K562 (cell line): ENCODE results near the gene CELA3A. TPM values are rescaled to one million over a fixed set of nuclear protein-coding genes. Genes with fewer than 3 reads are reported as not detected.
A peak's percentile ranks its signal among the peaks of the same experiment; 100 is the strongest.

Source experiments
- ATF2 ChIP-seq: sonication (generic); formaldehyde crosslinking; IDR thresholded peaks from 2 replicates; pipeline ENCODE4 v1.8.1; 2022; ENCODE audit warnings: missing genetic modification reagents
- CHCHD3 ChIP-seq: fragments of 250-450 bp; sonication (Bioruptor Pico); IDR thresholded peaks from 2 replicates; pipeline ENCODE4 v2.1.2; 2022; ENCODE audit warnings: mild to moderate bottlenecking
- COPS2 ChIP-seq: fragments of 450-650 bp; conservative IDR thresholded peaks from 2 replicates; pipeline ENCODE4 v1.6.1; 2016; ENCODE audit warnings: mild to moderate bottlenecking, moderate library complexity
- FOXK1 ChIP-seq: sonication (generic); formaldehyde crosslinking; IDR thresholded peaks from 2 replicates; pipeline ENCODE4 v1.8.0; 2022; ENCODE audit warnings: missing genetic modification reagents, mild to moderate bottlenecking, borderline replicate concordance
- HDAC1 ChIP-seq, 2 experiments: fragments of 450-650 bp; IDR thresholded peaks; 2 replicates each; pipeline ENCODE4 v1.6.1; 2016 to 2017; ENCODE audit warnings: inconsistent platforms in 1 of 2, mild to moderate bottlenecking in 1 of 2, moderate library complexity in 1 of 2
- IRF9 ChIP-seq: fragments of 450-650 bp; IDR thresholded peaks from 2 replicates; pipeline ENCODE4 v1.6.1; 2016; ENCODE audit warnings: missing biosample characterization, missing genetic modification characterization
- MCM2 ChIP-seq: fragments of 450-650 bp; IDR thresholded peaks from 2 replicates; pipeline ENCODE4 v1.6.1; 2017; ENCODE audit warnings: low read depth, mild to moderate bottlenecking
- NR0B1 ChIP-seq: fragments of 450-650 bp; IDR thresholded peaks from one replicate; pipeline ENCODE4 v1.6.1; 2018; ENCODE audit warnings: mild to moderate bottlenecking, moderate library complexity; ENCODE audit not compliant: partially characterized antibody
- PCBP1 ChIP-seq: fragments of 200-400 bp; formaldehyde crosslinking; IDR thresholded peaks from 2 replicates; pipeline ENCODE4 v1.6.1; 2018; ENCODE audit warnings: mild to moderate bottlenecking, low read depth, low read length; ENCODE audit not compliant: poor library complexity, severe bottlenecking
- PHTF2 ChIP-seq: fragments of 250-450 bp; sonication (Bioruptor Pico); IDR thresholded peaks from 2 replicates; pipeline ENCODE4 v1.5.0; 2021; ENCODE audit warnings: mild to moderate bottlenecking
- RBFOX2 ChIP-seq: fragments of 200-400 bp; formaldehyde crosslinking; IDR thresholded peaks from 2 replicates; pipeline ENCODE4 v1.6.1; 2017; ENCODE audit warnings: low read depth, mild to moderate bottlenecking, low read length, moderate library complexity
- RBM25 ChIP-seq: fragments of 200-400 bp; formaldehyde crosslinking; IDR thresholded peaks from 2 replicates; pipeline ENCODE4 v1.6.1; 2018; ENCODE audit warnings: low read length, low read depth, moderate library complexity; ENCODE audit not compliant: severe bottlenecking
- SMARCE1 ChIP-seq: fragments of 450-650 bp; IDR thresholded peaks from 2 replicates; pipeline ENCODE4 v1.7.1; 2016; ENCODE audit warnings: mild to moderate bottlenecking
- SOX6 ChIP-seq: fragments of 450-650 bp; IDR thresholded peaks from 2 replicates; pipeline ENCODE4 v1.6.1; 2014; ENCODE audit warnings: mild to moderate bottlenecking
- TBP ChIP-seq: optimal IDR thresholded peaks from 2 replicates; pipeline ENCODE3; 2011; ENCODE audit warnings: low read depth, low read length, improper control_type of control experiment
- TCF3 ChIP-seq: sonication (generic); formaldehyde crosslinking; IDR thresholded peaks from 2 replicates; pipeline ENCODE4 v1.4.0; 2020; ENCODE audit warnings: mild to moderate bottlenecking, missing genetic modification reagents
- U2AF2 ChIP-seq: fragments of 200-400 bp; formaldehyde crosslinking; optimal IDR thresholded peaks from 2 replicates; pipeline ENCODE3; 2017; ENCODE audit warnings: low read depth, mild to moderate bottlenecking, low read length
- XRCC5 ChIP-seq: fragments of 200-400 bp; formaldehyde crosslinking; IDR thresholded peaks from 2 replicates; pipeline ENCODE4 v1.6.1; 2017; ENCODE audit warnings: low read depth, mild to moderate bottlenecking, low read length
- ZBTB1 ChIP-seq: sonication (generic); formaldehyde crosslinking; IDR thresholded peaks from 2 replicates; pipeline ENCODE4 v1.8.1; 2023; ENCODE audit warnings: missing genetic modification reagents, low read depth, mild to moderate bottlenecking, borderline replicate concordance
- ZBTB8A ChIP-seq: fragments of 450-650 bp; IDR thresholded peaks from 2 replicates; pipeline ENCODE4 v1.6.1; 2018; ENCODE audit warnings: mild to moderate bottlenecking, moderate library complexity; ENCODE audit not compliant: partially characterized antibody
- ZNF263 ChIP-seq: sonication (generic); formaldehyde crosslinking; IDR thresholded peaks from 2 replicates; pipeline ENCODE4 v1.8.0; 2022; ENCODE audit warnings: mild to moderate bottlenecking, missing genetic modification reagents, borderline replicate concordance
- ZNF398 ChIP-seq: fragments of 250-450 bp; sonication (Bioruptor Pico); IDR thresholded peaks from 2 replicates; pipeline ENCODE4 v1.8.0; 2021; ENCODE audit warnings: moderate library complexity, mild to moderate bottlenecking, inconsistent platforms
- polyA plus RNA-seq, 8 experiments: library from polyadenylated mRNA; depleted of rRNA in 4 of 8; stranded (reverse) in 5 of 8; unstranded in 3 of 8; fragments of >200 nt; fragmentation: Nextera tagmentation in 2 of 8; fragmentation: Illumina TruSeq in 1 of 8; extraction: Ambion mirVana in 2 of 8; extraction: Trizol in 1 of 8; gene quantifications; 2 replicates each; pipeline versions ENCODE4 v1.2.1 to v1.2.3, GENCODE V29; 2011 to 2014; ENCODE audit warnings: inconsistent platforms in 1 of 8, missing spikeins in 1 of 8
- total RNA-seq, 7 experiments: library from RNA; depleted of rRNA in 6 of 7; stranded (reverse); fragments of >200 nt in 6 of 7; fragmentation: Illumina TruSeq in 2 of 7; extraction: Trizol in 2 of 7; gene quantifications; 2 replicates each; pipeline versions ENCODE4 v1.2.1 to v1.2.3, GENCODE V29; 2011 to 2021; ENCODE audit warnings: low replicate concordance in 1 of 7

Gene CELA3A
- total and polyA plus RNA-seq, 9 of the 15 experiments (the other 6 are each of a cell fraction or from before 2014, with no cell fraction given) = 5.4 TPM; not detected in 8

- TF ChIP-seq SMARCE1 = peak; percentile 76; the same call in 1 of the 2 replicates
- TF ChIP-seq ZNF263 (CRISPR knock-in tag) = 0 out of 2 replicates have a peak, but pooled peaks have one; percentile 11
- no peak for TF ChIP-seq CHCHD3 (CRISPR knock-in tag)
- TF ChIP-seq RBM25 = peak; percentile 16
- TF ChIP-seq PCBP1 = peak; percentile 13
- TF ChIP-seq TCF3 (CRISPR knock-in tag) = 0 out of 2 replicates have a peak, but pooled peaks have one; percentile 13
- TF ChIP-seq HDAC1 (IDR thresholded peaks at IDR 0.05) = peak in 1 of 2 experiments; percentile 57; a peak in 1 of 4 replicates
- TF ChIP-seq U2AF2 = no peak
- TF ChIP-seq ZBTB8A = no peak
- no peak for TF ChIP-seq TBP
- peak; percentile 69; the same call in 1 of the 2 replicates for TF ChIP-seq ZBTB1
- TF ChIP-seq RBFOX2 = peak; percentile 78
- no peak for TF ChIP-seq ZNF398 (CRISPR knock-in tag)
- peak; percentile 72; the same call in 1 of the 2 replicates for TF ChIP-seq SOX6
- no peak for TF ChIP-seq COPS2
- TF ChIP-seq ATF2 (CRISPR knock-in tag) = peak; percentile 88; the same call in 1 of the 2 replicates
- no peak for TF ChIP-seq NR0B1
- TF ChIP-seq FOXK1 (CRISPR knock-in tag) = peak; percentile 75; the same call in 1 of the 2 replicates
- peak; percentile 76 for TF ChIP-seq IRF9 (tag)
- TF ChIP-seq MCM2 = no peak
- no peak for TF ChIP-seq PHTF2 (CRISPR knock-in tag)
- 0 out of 2 replicates have a peak, but pooled peaks have one; percentile 33 for TF ChIP-seq XRCC5
Measured at GRCh38 chr1:22053017-22053860, 51.8 kb downstream of the CELA3A start (continued).
